IPS-18a (cell line): ENCODE results near the gene CKAP4.

ENCODE experiments used
- H3K27ac ChIP-seq: one replicate; pipeline ENCODE4 v1.5.1; 2013; ENCODE audit warnings: low read length
- H3K27me3 ChIP-seq: one replicate; pipeline ENCODE4 v1.6.1; 2013; ENCODE audit warnings: mild to moderate bottlenecking, low read length; ENCODE audit not compliant: control insufficient read depth, insufficient read depth
- H3K36me3 ChIP-seq: one replicate; pipeline ENCODE4 v1.6.1; 2013; ENCODE audit warnings: low read depth, low read length; ENCODE audit not compliant: control insufficient read depth
- H3K4me1 ChIP-seq: one replicate; pipeline ENCODE4 v1.6.1; 2013; ENCODE audit warnings: low read depth, low read length; ENCODE audit not compliant: control insufficient read depth
- H3K4me3 ChIP-seq: one replicate; pipeline ENCODE4 v1.5.1; 2013; ENCODE audit warnings: low read length
- H3K9ac ChIP-seq: one replicate; pipeline ENCODE4 v1.6.1; 2013; ENCODE audit warnings: mild to moderate bottlenecking, low read length, moderate library complexity
- H3K9me3 ChIP-seq: one replicate; pipeline ENCODE4 v1.6.1; 2013; ENCODE audit warnings: low read depth, low read length; ENCODE audit not compliant: control insufficient read depth

Gene CKAP4

GRCh38 chr12:106251631-106252455 lies 4.0 kb upstream of the CKAP4 start:
- Histone ChIP-seq H3K4me1 (peaks cover 17% of the 10 kb centered on the region), H3K27me3 (no peaks in the 10 kb centered on the region), H3K9ac (no peak overlapping the region), H3K36me3 (no peaks in the 10 kb centered on the region), H3K27ac (no peak overlapping the region), H3K9me3 (no peaks in the 10 kb centered on the region), H3K4me3 (no peak overlapping the region)

- Histone ChIP-seq H3K27ac (no peak overlapping the region), H3K36me3 (no peaks in the 10 kb centered on the region), H3K4me1 (peaks cover 11% of the 10 kb centered on the region), H3K27me3 (no peaks in the 10 kb centered on the region), H3K4me3 (peak overlapping the region; percentile 63), H3K9ac (no peak overlapping the region), H3K9me3 (no peaks in the 10 kb centered on the region)
Observed at GRCh38 chr12:106249411-106250135, 1.8 kb upstream of the CKAP4 start.

- Histone ChIP-seq H3K27ac (no peak overlapping the region), H3K9ac (peak overlapping the region; percentile 58), H3K9me3 (no peaks in the 10 kb centered on the region), H3K27me3 (no peaks in the 10 kb centered on the region), H3K4me3 (peak overlapping the region; percentile 63), H3K36me3 (peaks cover 4% of the 10 kb centered on the region), H3K4me1 (peaks cover 5% of the 10 kb centered on the region)
Observed at GRCh38 chr12:106248846-106249371, 1.1 kb upstream of the CKAP4 start.

GRCh38 chr12:106248312-106248845 lies 559 bp upstream of the CKAP4 start:
- peaks cover 3% of the 10 kb centered on the region for H3K4me1 ChIP-seq
- H3K9ac ChIP-seq = peak overlapping the region; percentile 58
- no peaks in the 10 kb centered on the region for H3K9me3 ChIP-seq
- no peak overlapping the region for H3K27ac ChIP-seq
- peak overlapping the region; percentile 63 for H3K4me3 ChIP-seq
- no peaks in the 10 kb centered on the region for H3K27me3 ChIP-seq
- H3K36me3 ChIP-seq = peaks cover 9% of the 10 kb centered on the region

- H3K27me3 ChIP-seq = no peaks in the 10 kb centered on the region
- H3K9me3 ChIP-seq = no peaks in the 10 kb centered on the region
- peaks cover 17% of the 10 kb centered on the region for H3K36me3 ChIP-seq
- H3K4me1 ChIP-seq = peaks cover 3% of the 10 kb centered on the region
- H3K4me3 ChIP-seq = peak overlapping the region; percentile 54
- H3K27ac ChIP-seq = no peak overlapping the region
- peak overlapping the region; percentile 67 for H3K9ac ChIP-seq
Observed at GRCh38 chr12:106246891-106247673, 738 bp downstream of the CKAP4 start.

GRCh38 chr12:106245767-106246166 lies 2.1 kb downstream of the CKAP4 start:
- Histone ChIP-seq H3K9me3 (no peaks in the 10 kb centered on the region), H3K9ac (no peak overlapping the region), H3K27me3 (no peaks in the 10 kb centered on the region), H3K4me3 (peak overlapping the region; percentile 54), H3K36me3 (peaks cover 17% of the 10 kb centered on the region), H3K27ac (no peak overlapping the region), H3K4me1 (peaks cover 3% of the 10 kb centered on the region)

- no peak overlapping the region for H3K27ac ChIP-seq
- H3K36me3 ChIP-seq = peaks cover 38% of the 10 kb centered on the region
- no peaks in the 10 kb centered on the region for H3K9me3 ChIP-seq
Observed at GRCh38 chr12:106243620-106244019, 4.2 kb downstream of the CKAP4 start.

GRCh38 chr12:106240821-106241220 lies 7.0 kb downstream of the CKAP4 start:
- Histone ChIP-seq H3K9me3 (no peaks in the 10 kb centered on the region), H3K36me3 (peaks cover 43% of the 10 kb centered on the region), H3K27ac (no peak overlapping the region), H3K4me1 (no peaks in the 10 kb centered on the region), H3K27me3 (no peaks in the 10 kb centered on the region), H3K4me3 (no peak overlapping the region), H3K9ac (no peak overlapping the region)

More at GRCh38 chr12:106243620-106244019, 4.2 kb downstream of the CKAP4 start:
- H3K4me3 ChIP-seq = no peak overlapping the region
- no peak overlapping the region for H3K9ac ChIP-seq
- no peaks in the 10 kb centered on the region for H3K27me3 ChIP-seq
- no peaks in the 10 kb centered on the region for H3K4me1 ChIP-seq

- Histone ChIP-seq H3K4me3 (no peak overlapping the region), H3K27me3 (no peaks in the 10 kb centered on the region), H3K9ac (no peak overlapping the region), H3K4me1 (no peaks in the 10 kb centered on the region), H3K36me3 (peaks cover 43% of the 10 kb centered on the region), H3K9me3 (no peaks in the 10 kb centered on the region), H3K27ac (no peak overlapping the region)
Observed at GRCh38 chr12:106239951-106240335, 7.9 kb downstream of the CKAP4 start.

GRCh38 chr12:106239241-106239950 lies 8.4 kb downstream of the CKAP4 start:
- Histone ChIP-seq H3K9ac (no peak overlapping the region), H3K4me1 (no peaks in the 10 kb centered on the region), H3K27me3 (no peaks in the 10 kb centered on the region), H3K27ac (no peak overlapping the region), H3K4me3 (no peak overlapping the region), H3K36me3 (peaks cover 43% of the 10 kb centered on the region), H3K9me3 (no peaks in the 10 kb centered on the region)
